HuH-7.5 (cell line): ENCODE measurements around the gene ZFPM1.
"Not testable (repeated sequence)": the region's sequence is repeated elsewhere in the genome, so short reads cannot be mapped to it uniquely, and the experiment has no call there.

Experiments
- DNase-seq: peaks from one replicate; pipeline ENCODE4 v3.0.0; 2011; ENCODE audit warnings: low spot score

Gene ZFPM1

GRCh38 chr16:88466175-88466862 lies 13.2 kb downstream of the ZFPM1 start:
- no peak for DNase-seq

GRCh38 chr16:88466949-88467348 lies 13.9 kb downstream of the ZFPM1 start:
- DNase-seq = no peak

- no peak for DNase-seq
Observed at GRCh38 chr16:88467541-88467944, 14.5 kb downstream of the ZFPM1 start.

GRCh38 chr16:88468275-88469129 lies 15.4 kb downstream of the ZFPM1 start:
- DNase-seq = peak; percentile 98

GRCh38 chr16:88469615-88470395 lies 16.7 kb downstream of the ZFPM1 start:
- no peak for DNase-seq

GRCh38 chr16:88470396-88470680 lies 17.3 kb downstream of the ZFPM1 start:
- DNase-seq = not testable (repeated sequence)

- DNase-seq = not testable (repeated sequence)
Observed at GRCh38 chr16:88470696-88471095, 17.6 kb downstream of the ZFPM1 start.

GRCh38 chr16:88471115-88471514 lies 18.0 kb downstream of the ZFPM1 start:
- no peak for DNase-seq

- DNase-seq = no peak
Observed at GRCh38 chr16:88471575-88471974, 18.5 kb downstream of the ZFPM1 start.

- DNase-seq = no peak
Observed at GRCh38 chr16:88472069-88472468, 19.0 kb downstream of the ZFPM1 start.

GRCh38 chr16:88472637-88473205 lies 19.6 kb downstream of the ZFPM1 start:
- no peak for DNase-seq

GRCh38 chr16:88473666-88474534 lies 20.8 kb downstream of the ZFPM1 start:
- DNase-seq = no peak

- DNase-seq = no peak
Observed at GRCh38 chr16:88475037-88475436, 22.0 kb downstream of the ZFPM1 start.

- DNase-seq = no peak
Observed at GRCh38 chr16:88476203-88476602, 23.1 kb downstream of the ZFPM1 start.

- no peak for DNase-seq
Observed at GRCh38 chr16:88476817-88477397, 23.8 kb downstream of the ZFPM1 start.

- no peak for DNase-seq
Observed at GRCh38 chr16:88477631-88478519, 24.8 kb downstream of the ZFPM1 start.

GRCh38 chr16:88478889-88479792 lies 26.1 kb downstream of the ZFPM1 start:
- no peak for DNase-seq

GRCh38 chr16:88479793-88480760 lies 27.0 kb downstream of the ZFPM1 start:
- no peak for DNase-seq
